Prostate gland (tissue), 2 donors: Measurements from ENCODE around the gene VAV3.

Experiments
- CTCF ChIP-seq, 4 experiments: fragments of 200-600 bp in 2 of 4; fragments of 450-650 bp in 2 of 4; sonication (generic) in 2 of 4; IDR thresholded peaks; 1 replicate in 3 of 4; 2 replicates in 1 of 4; pipeline ENCODE4 v1.5.1; 2016 to 2019; ENCODE audit warnings: antibody characterized with exemption in 4 of 4, mild to moderate bottlenecking in 2 of 4, moderate library complexity in 2 of 4
- POLR2A ChIP-seq: fragments of 450-650 bp; IDR thresholded peaks from one replicate; pipeline ENCODE4 v1.6.1; 2016; ENCODE audit warnings: antibody characterized with exemption, mild to moderate bottlenecking
- POLR2AphosphoS5 ChIP-seq: sonication (generic); formaldehyde crosslinking; IDR thresholded peaks from one replicate; pipeline ENCODE4 v1.6.1; 2017; ENCODE audit warnings: antibody characterized with exemption

- TF ChIP-seq CTCF (IDR thresholded peaks at IDR 0.05) (no peak), POLR2AphosphoS5 (no peak), POLR2A (no peak)
Observed at GRCh38 chr1:107833061-107833460, 131.9 kb downstream of the VAV3 start.
